Measurements from ENCODE around the gene UPK3A. TPM values are rescaled to one million over a fixed set of nuclear protein-coding genes. Genes with fewer than 3 reads are reported as not detected.
A peak's percentile ranks its signal among the peaks of the same experiment; 100 is the strongest.

Gene UPK3A
- total and polyA plus RNA-seq, 2 of the 13 experiments (the other 11 are each of a cell fraction or from before 2014, with no cell fraction given) = 10.5 to 13.8 TPM

- ATAC-seq (no peak), FAIRE-seq (no peak), DNase-seq (ENCODE audit: low spot score) (peak; percentile 32)
- Histone ChIP-seq H3K79me2 (ENCODE audit: insufficient read depth, low read length) (peaks cover 90% of the 10 kb centered on the region), H3K4me3 (replicated peaks in 1 of 3; ENCODE audit: insufficient read depth in 1 of 3, low read depth in 2 of 3, low read length in 3 of 3) (peak overlapping the region in 1 of 3 experiments; percentile 18; a peak in 3 of 6 replicates), H3K36me3 (replicated peaks in 1 of 2; ENCODE audit: control insufficient read depth in 1 of 2, insufficient read depth in 2 of 2, low read length in 2 of 2) (peaks cover 2 to 10% of the 10 kb centered on the region in 2 experiments; a peak in 1 of 5 replicates), H3K27ac (ENCODE audit: extremely low read length, insufficient read depth, low read length) (peak overlapping the region; percentile 39), H3K9me3 (ENCODE audit: low read length) (no peaks in the 10 kb centered on the region), H3K27me3 (ENCODE audit: control insufficient read depth in 1 of 2, insufficient read depth in 2 of 2, low read length in 2 of 2) (no peaks in the 10 kb centered on the region), H3K9ac (ENCODE audit: insufficient read depth, low read depth, low read length) (peak overlapping the region; percentile 21; the same call in 1 of the 2 replicates), H4K20me1 (ENCODE audit: insufficient read depth, low read length) (peaks cover 27% of the 10 kb centered on the region), H3K4me2 (ENCODE audit: low read depth, low read length) (peak overlapping the region; percentile 65), H2AFZ (ENCODE audit: low read length) (no peak overlapping the region), H3K4me1 (ENCODE audit: insufficient read depth, low read length) (peaks cover 87% of the 10 kb centered on the region)
- in situ Hi-C loops (cut with HindIII; ENCODE audit: extremely low pct_ligation_motif_present, low pct_unique_long_range_greater_than_20kb) = no loop called here
- WGBS (ENCODE audit: low lambda C conversion rate) = 40% methylated on average over 8 of the region's 8 CpGs
- intact Hi-C loops (cut with micrococcal nuclease; ENCODE audit: unreplicated experiment) = no loop called here
- TF ChIP-seq ZNF7 (CRISPR knock-in tag; IDR thresholded peaks at IDR 0.05) (0 out of 2 replicates have a peak, but pooled peaks have one; percentile 44), SP5 (CRISPR knock-in tag; IDR thresholded peaks at IDR 0.05; ENCODE audit: borderline replicate concordance, low read depth) (0 out of 2 replicates have a peak, but pooled peaks have one; percentile 19), ZNF432 (CRISPR knock-in tag; IDR thresholded peaks at IDR 0.05; ENCODE audit: borderline replicate concordance) (no peak), MXD1 (CRISPR knock-in tag; IDR thresholded peaks at IDR 0.05) (no peak), PATZ1 (CRISPR knock-in tag; IDR thresholded peaks at IDR 0.05) (0 out of 2 replicates have a peak, but pooled peaks have one; percentile 15), BRCA1 (CRISPR knock-in tag; IDR thresholded peaks at IDR 0.05) (no peak), ONECUT2 (CRISPR knock-in tag; IDR thresholded peaks at IDR 0.05) (no peak), ZNF331 (CRISPR knock-in tag; IDR thresholded peaks at IDR 0.05) (0 out of 2 replicates have a peak, but pooled peaks have one; percentile 57), MED13 (CRISPR knock-in tag; IDR thresholded peaks at IDR 0.05) (no peak), ZSCAN22 (CRISPR knock-in tag; IDR thresholded peaks at IDR 0.05) (no peak)
- ChIA-PET POLR2A (interaction anchor here (0.7 to 6.7 kb wide), 2 partner anchors 35 to 40 kb away, joined by 3 to 56 read pairs; no protein-coding TSS in a partner anchor), CTCF (ENCODE audit: low intra/inter-chr PET ratio, low total read pairs) (no interaction called here)
- no TSS peak for BruUV-seq (replicated peaks)
These were observed 29.4 kb downstream of the UPK3A start for GRCh38 chr22:45314054-45314721.
